ENCODE data around the gene DEPDC7. TPM values are rescaled to one million over a fixed set of nuclear protein-coding genes. Genes with fewer than 3 reads are reported as not detected.
A peak's percentile ranks its signal among the peaks of the same experiment; 100 is the strongest.

DEPDC7 gene
- total and polyA plus RNA-seq, 9 of the 15 experiments (the other 6 are each of a cell fraction or from before 2014, with no cell fraction given), result 5.4 to 19.9 (median 12.0) TPM

- no peak for TF ChIP-seq RBFOX2 (IDR thresholded peaks at IDR 0.05; ENCODE audit: low read depth, low read length)
- no peak for TF ChIP-seq CREM (IDR thresholded peaks at IDR 0.05; ENCODE audit: low read depth)
- TF ChIP-seq ZNF644 (tag; IDR thresholded peaks at IDR 0.05; ENCODE audit: low read depth), result no peak
- TF ChIP-seq, protein P1, sequence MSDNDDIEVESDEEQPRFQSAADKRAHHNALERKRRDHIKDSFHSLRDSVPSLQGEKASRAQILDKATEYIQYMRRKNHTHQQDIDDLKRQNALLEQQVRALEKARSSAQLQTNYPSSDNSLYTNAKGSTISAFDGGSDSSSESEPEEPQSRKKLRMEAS (CRISPR knock-in tag; IDR thresholded peaks at IDR 0.05), result 0 out of 2 replicates have a peak, but pooled peaks have one; percentile 16
- TF ChIP-seq, protein P2, sequence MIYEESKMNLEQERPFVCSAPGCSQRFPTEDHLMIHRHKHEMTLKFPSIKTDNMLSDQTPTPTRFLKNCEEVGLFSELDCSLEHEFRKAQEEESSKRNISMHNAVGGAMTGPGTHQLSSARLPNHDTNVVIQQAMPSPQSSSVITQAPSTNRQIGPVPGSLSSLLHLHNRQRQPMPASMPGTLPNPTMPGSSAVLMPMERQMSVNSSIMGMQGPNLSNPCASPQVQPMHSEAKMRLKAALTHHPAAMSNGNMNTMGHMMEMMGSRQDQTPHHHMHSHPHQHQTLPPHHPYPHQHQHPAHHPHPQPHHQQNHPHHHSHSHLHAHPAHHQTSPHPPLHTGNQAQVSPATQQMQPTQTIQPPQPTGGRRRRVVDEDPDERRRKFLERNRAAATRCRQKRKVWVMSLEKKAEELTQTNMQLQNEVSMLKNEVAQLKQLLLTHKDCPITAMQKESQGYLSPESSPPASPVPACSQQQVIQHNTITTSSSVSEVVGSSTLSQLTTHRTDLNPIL (CRISPR knock-in tag; IDR thresholded peaks at IDR 0.05), result no peak
- TF ChIP-seq, protein P3, sequence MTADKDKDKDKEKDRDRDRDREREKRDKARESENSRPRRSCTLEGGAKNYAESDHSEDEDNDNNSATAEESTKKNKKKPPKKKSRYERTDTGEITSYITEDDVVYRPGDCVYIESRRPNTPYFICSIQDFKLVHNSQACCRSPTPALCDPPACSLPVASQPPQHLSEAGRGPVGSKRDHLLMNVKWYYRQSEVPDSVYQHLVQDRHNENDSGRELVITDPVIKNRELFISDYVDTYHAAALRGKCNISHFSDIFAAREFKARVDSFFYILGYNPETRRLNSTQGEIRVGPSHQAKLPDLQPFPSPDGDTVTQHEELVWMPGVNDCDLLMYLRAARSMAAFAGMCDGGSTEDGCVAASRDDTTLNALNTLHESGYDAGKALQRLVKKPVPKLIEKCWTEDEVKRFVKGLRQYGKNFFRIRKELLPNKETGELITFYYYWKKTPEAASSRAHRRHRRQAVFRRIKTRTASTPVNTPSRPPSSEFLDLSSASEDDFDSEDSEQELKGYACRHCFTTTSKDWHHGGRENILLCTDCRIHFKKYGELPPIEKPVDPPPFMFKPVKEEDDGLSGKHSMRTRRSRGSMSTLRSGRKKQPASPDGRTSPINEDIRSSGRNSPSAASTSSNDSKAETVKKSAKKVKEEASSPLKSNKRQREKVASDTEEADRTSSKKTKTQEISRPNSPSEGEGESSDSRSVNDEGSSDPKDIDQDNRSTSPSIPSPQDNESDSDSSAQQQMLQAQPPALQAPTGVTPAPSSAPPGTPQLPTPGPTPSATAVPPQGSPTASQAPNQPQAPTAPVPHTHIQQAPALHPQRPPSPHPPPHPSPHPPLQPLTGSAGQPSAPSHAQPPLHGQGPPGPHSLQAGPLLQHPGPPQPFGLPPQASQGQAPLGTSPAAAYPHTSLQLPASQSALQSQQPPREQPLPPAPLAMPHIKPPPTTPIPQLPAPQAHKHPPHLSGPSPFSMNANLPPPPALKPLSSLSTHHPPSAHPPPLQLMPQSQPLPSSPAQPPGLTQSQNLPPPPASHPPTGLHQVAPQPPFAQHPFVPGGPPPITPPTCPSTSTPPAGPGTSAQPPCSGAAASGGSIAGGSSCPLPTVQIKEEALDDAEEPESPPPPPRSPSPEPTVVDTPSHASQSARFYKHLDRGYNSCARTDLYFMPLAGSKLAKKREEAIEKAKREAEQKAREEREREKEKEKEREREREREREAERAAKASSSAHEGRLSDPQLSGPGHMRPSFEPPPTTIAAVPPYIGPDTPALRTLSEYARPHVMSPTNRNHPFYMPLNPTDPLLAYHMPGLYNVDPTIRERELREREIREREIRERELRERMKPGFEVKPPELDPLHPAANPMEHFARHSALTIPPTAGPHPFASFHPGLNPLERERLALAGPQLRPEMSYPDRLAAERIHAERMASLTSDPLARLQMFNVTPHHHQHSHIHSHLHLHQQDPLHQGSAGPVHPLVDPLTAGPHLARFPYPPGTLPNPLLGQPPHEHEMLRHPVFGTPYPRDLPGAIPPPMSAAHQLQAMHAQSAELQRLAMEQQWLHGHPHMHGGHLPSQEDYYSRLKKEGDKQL (CRISPR knock-in tag; IDR thresholded peaks at IDR 0.05; ENCODE audit: borderline replicate concordance), result no peak
- TF ChIP-seq POLR2A (conservative IDR thresholded peaks at IDR 0.05), result no peak
- peak; percentile 42; the same call in 1 of the 2 replicates for TF ChIP-seq CC2D1A (IDR thresholded peaks at IDR 0.05)
- TF ChIP-seq SMC3 (conservative IDR thresholded peaks at IDR 0.05; ENCODE audit: insufficient read depth, low read depth, low read length), result peak; percentile 95
- TF ChIP-seq ZBTB17 (CRISPR knock-in tag; IDR thresholded peaks at IDR 0.05), result no peak
- TF ChIP-seq, protein P4, sequence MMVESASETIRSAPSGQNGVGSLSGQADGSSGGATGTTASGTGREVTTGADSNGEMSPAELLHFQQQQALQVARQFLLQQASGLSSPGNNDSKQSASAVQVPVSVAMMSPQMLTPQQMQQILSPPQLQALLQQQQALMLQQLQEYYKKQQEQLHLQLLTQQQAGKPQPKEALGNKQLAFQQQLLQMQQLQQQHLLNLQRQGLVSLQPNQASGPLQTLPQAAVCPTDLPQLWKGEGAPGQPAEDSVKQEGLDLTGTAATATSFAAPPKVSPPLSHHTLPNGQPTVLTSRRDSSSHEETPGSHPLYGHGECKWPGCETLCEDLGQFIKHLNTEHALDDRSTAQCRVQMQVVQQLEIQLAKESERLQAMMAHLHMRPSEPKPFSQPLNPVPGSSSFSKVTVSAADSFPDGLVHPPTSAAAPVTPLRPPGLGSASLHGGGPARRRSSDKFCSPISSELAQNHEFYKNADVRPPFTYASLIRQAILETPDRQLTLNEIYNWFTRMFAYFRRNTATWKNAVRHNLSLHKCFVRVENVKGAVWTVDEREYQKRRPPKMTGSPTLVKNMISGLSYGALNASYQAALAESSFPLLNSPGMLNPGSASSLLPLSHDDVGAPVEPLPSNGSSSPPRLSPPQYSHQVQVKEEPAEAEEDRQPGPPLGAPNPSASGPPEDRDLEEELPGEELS (CRISPR knock-in tag; IDR thresholded peaks at IDR 0.05; ENCODE audit: borderline replicate concordance), result no peak
- TF ChIP-seq ZNF121 (CRISPR knock-in tag; conservative IDR thresholded peaks at IDR 0.05), result no peak
- TF ChIP-seq, protein P5, sequence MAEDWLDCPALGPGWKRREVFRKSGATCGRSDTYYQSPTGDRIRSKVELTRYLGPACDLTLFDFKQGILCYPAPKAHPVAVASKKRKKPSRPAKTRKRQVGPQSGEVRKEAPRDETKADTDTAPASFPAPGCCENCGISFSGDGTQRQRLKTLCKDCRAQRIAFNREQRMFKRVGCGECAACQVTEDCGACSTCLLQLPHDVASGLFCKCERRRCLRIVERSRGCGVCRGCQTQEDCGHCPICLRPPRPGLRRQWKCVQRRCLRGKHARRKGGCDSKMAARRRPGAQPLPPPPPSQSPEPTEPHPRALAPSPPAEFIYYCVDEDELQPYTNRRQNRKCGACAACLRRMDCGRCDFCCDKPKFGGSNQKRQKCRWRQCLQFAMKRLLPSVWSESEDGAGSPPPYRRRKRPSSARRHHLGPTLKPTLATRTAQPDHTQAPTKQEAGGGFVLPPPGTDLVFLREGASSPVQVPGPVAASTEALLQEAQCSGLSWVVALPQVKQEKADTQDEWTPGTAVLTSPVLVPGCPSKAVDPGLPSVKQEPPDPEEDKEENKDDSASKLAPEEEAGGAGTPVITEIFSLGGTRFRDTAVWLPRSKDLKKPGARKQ (CRISPR knock-in tag; IDR thresholded peaks at IDR 0.05), result no peak
- no peak for TF ChIP-seq BRCA1 (IDR thresholded peaks at IDR 0.05)
- no peak for TF ChIP-seq BRCA1 (CRISPR knock-in tag; IDR thresholded peaks at IDR 0.05)
Observed at GRCh38 chr11:33065445-33066178, 49.9 kb downstream of the DEPDC7 start (continued).
